Measurements from ENCODE around the gene SLCO3A1. TPM values are rescaled to one million over a fixed set of nuclear protein-coding genes. Genes with fewer than 3 reads are reported as not detected.

Gene SLCO3A1
- total RNA-seq, 2 experiments from 2014 or later, result 4.2 to 4.8 TPM

- TF ChIP-seq CTCF (IDR thresholded peaks at IDR 0.05), result no peak
- no peak overlapping the region for H3K27ac Mint-ChIP-seq
- H3K27me3 Mint-ChIP-seq, result no peaks in the 10 kb centered on the region
Observed at GRCh38 chr15:91965501-91966193, 112.1 kb downstream of the SLCO3A1 start.

GRCh38 chr15:91966194-91966552, 112.7 kb downstream of the SLCO3A1 start:
- ATAC-seq (no peak), DNase-seq (no peak)
- no peak overlapping the region for H3K27ac Mint-ChIP-seq
- no peaks in the 10 kb centered on the region for H3K27me3 Mint-ChIP-seq
- H3K9me3 Mint-ChIP-seq, result peaks cover 3% of the 10 kb centered on the region
- POLR2A ChIA-PET, result no interaction called here
- TF ChIP-seq CTCF (IDR thresholded peaks at IDR 0.05), result no peak
- peaks cover 9% of the 10 kb centered on the region for H3K4me1 Mint-ChIP-seq (ENCODE audit: low read depth)
- CTCF ChIA-PET, result no interaction called here
- intact Hi-C loops (cut with micrococcal nuclease), result no loop called here
- H3K4me3 Mint-ChIP-seq, result no peak overlapping the region
- H3K36me3 Mint-ChIP-seq (ENCODE audit: low read depth), result no peaks in the 10 kb centered on the region

More at GRCh38 chr15:91965501-91966193, 112.1 kb downstream of the SLCO3A1 start:
- intact Hi-C loops (cut with micrococcal nuclease), result no loop called here
- Mint-ChIP-seq H3K36me3 (ENCODE audit: low read depth) (no peaks in the 10 kb centered on the region), H3K4me3 (no peak overlapping the region), H3K9me3 (peaks cover 3% of the 10 kb centered on the region), H3K4me1 (ENCODE audit: low read depth) (peaks cover 11% of the 10 kb centered on the region)
- CTCF ChIA-PET, result no interaction called here
- POLR2A ChIA-PET, result no interaction called here
- DNase-seq, result no peak
- ATAC-seq, result no peak

GRCh38 chr15:91967935-91968606, 114.6 kb downstream of the SLCO3A1 start:
- Mint-ChIP-seq H3K27me3 (no peaks in the 10 kb centered on the region), H3K27ac (no peak overlapping the region), H3K9me3 (peaks cover 2% of the 10 kb centered on the region), H3K36me3 (ENCODE audit: low read depth) (no peaks in the 10 kb centered on the region), H3K4me1 (ENCODE audit: low read depth) (peaks cover 3% of the 10 kb centered on the region), H3K4me3 (no peak overlapping the region)
- ATAC-seq (no peak), DNase-seq (no peak)
- ChIA-PET CTCF (interaction anchor here (0.8 kb wide), 1 partner anchor 21 kb away, joined by 3 read pairs; no protein-coding TSS in a partner anchor), POLR2A (no interaction called here)
- no peak for TF ChIP-seq CTCF (IDR thresholded peaks at IDR 0.05)
- intact Hi-C loops (cut with micrococcal nuclease), result no loop called here

- no peak for DNase-seq
- Mint-ChIP-seq H3K9me3 (peaks cover under 1% of the 10 kb centered on the region), H3K27ac (no peak overlapping the region), H3K4me1 (ENCODE audit: low read depth) (peaks cover under 1% of the 10 kb centered on the region), H3K4me3 (no peak overlapping the region), H3K27me3 (no peaks in the 10 kb centered on the region), H3K36me3 (ENCODE audit: low read depth) (no peaks in the 10 kb centered on the region)
- TF ChIP-seq CTCF (IDR thresholded peaks at IDR 0.05), result no peak
- ChIA-PET POLR2A (no interaction called here), CTCF (interaction anchor here (0.8 kb wide), 1 partner anchor 22 kb away, joined by 3 read pairs; no protein-coding TSS in a partner anchor)
- intact Hi-C loops (cut with micrococcal nuclease), result no loop called here
- ATAC-seq, result no peak
Observed at GRCh38 chr15:91968610-91969009, 115.1 kb downstream of the SLCO3A1 start.

GRCh38 chr15:91970142-91970541, 116.6 kb downstream of the SLCO3A1 start:
- intact Hi-C loops (cut with micrococcal nuclease), result no loop called here
- no peak overlapping the region for H3K4me3 Mint-ChIP-seq
- H3K9me3 Mint-ChIP-seq, result no peaks in the 10 kb centered on the region
- ChIA-PET POLR2A (no interaction called here), CTCF (no interaction called here)
- no peak for ATAC-seq
- no peak overlapping the region for H3K27ac Mint-ChIP-seq
- no peaks in the 10 kb centered on the region for H3K36me3 Mint-ChIP-seq (ENCODE audit: low read depth)
- DNase-seq, result no peak
- no peak for TF ChIP-seq CTCF (IDR thresholded peaks at IDR 0.05)
- peaks cover 4% of the 10 kb centered on the region for H3K4me1 Mint-ChIP-seq (ENCODE audit: low read depth)
- H3K27me3 Mint-ChIP-seq, result no peaks in the 10 kb centered on the region

Measured in activated CD8-positive, alpha-beta T cell treated with anti-CD3 and anti-CD28 coated beads for 36 hours (primary cell).